IMR-90 (cell line): ENCODE data around the gene SLC66A3. TPM values are rescaled to one million over a fixed set of nuclear protein-coding genes. Genes with fewer than 3 reads are reported as not detected.
A peak's percentile ranks its signal among the peaks of the same experiment; 100 is the strongest.

Experiments used
- ATAC-seq: fragments of 200-7000 bp; cut with Tn5 transposase; 2 replicates; pipeline ENCODE4 v1.9.1; 2020; ENCODE audit warnings: low read depth, mild to moderate bottlenecking, moderate library complexity
- BruUV-seq: library from RNA; stranded (reverse); fragments of 400-500 nt; replicated peaks from 2 replicates; lab custom pipeline; 2021; lab: Mats Ljungman, UMichigan
- CTCF ChIA-PET: fragments of 300-600 bp; formaldehyde crosslinking; extraction: SDS; loops from one replicate; lab custom pipeline; 2021; ENCODE audit warnings: antibody characterized with exemption; lab: Yijun Ruan, JAX
- POLR2A ChIA-PET: fragments of 300-600 bp; sonication (Branson Sonifier 250); formaldehyde crosslinking; loops from one replicate; lab custom pipeline; 2022; ENCODE audit warnings: antibody characterized with exemption; ENCODE audit not compliant: unreplicated experiment; lab: Charles Lee
- DNase-seq: peaks from one replicate; pipeline ENCODE4 v3.0.0; 2013
- H2AFZ ChIP-seq: replicated peaks from 2 replicates; pipeline ENCODE3; 2013; ENCODE audit warnings: low read length, mild to moderate bottlenecking; ENCODE audit not compliant: poor library complexity
- H2AK5ac ChIP-seq: 2 replicates; pipeline ENCODE4 v1.6.1; 2013; ENCODE audit warnings: low read depth, low read length, inconsistent platforms
- H2AK9ac ChIP-seq: replicated peaks from 2 replicates; pipeline ENCODE3; 2013; ENCODE audit warnings: mild to moderate bottlenecking, low read depth, low read length, moderate library complexity; ENCODE audit not compliant: poor library complexity
- H2BK120ac ChIP-seq: 2 replicates; pipeline ENCODE4 v1.6.1; 2013; ENCODE audit warnings: low read depth, low read length, inconsistent platforms
- H2BK15ac ChIP-seq: 3 replicates; pipeline ENCODE4 v1.6.1; 2013; ENCODE audit warnings: low read depth, low read length, inconsistent platforms
- H2BK20ac ChIP-seq: 2 replicates; pipeline ENCODE4 v1.6.1; 2013; ENCODE audit warnings: low read depth, mild to moderate bottlenecking, inconsistent platforms, low read length, moderate library complexity
- H2BK5ac ChIP-seq: 2 replicates; pipeline ENCODE4 v1.6.1; 2013; ENCODE audit warnings: mild to moderate bottlenecking, low read depth, low read length, inconsistent platforms; ENCODE audit not compliant: poor library complexity, severe bottlenecking
- H3K14ac ChIP-seq: replicated peaks from 2 replicates; pipeline ENCODE4 v1.6.1; 2013; ENCODE audit warnings: low read depth, low read length, inconsistent platforms
- H3K18ac ChIP-seq: 2 replicates; pipeline ENCODE4 v1.6.1; 2013; ENCODE audit warnings: low read depth, low read length, control low read depth
- H3K23ac ChIP-seq: 2 replicates; pipeline ENCODE4 v1.6.1; 2013; ENCODE audit warnings: low read depth, low read length, inconsistent platforms
- H3K27ac ChIP-seq: 2 replicates; pipeline ENCODE4 v1.5.1; 2013; ENCODE audit warnings: mild to moderate bottlenecking, control low read depth, low read length; ENCODE audit not compliant: insufficient read depth
- H3K27me3 ChIP-seq: 2 replicates; pipeline ENCODE4 v1.6.1; 2013; ENCODE audit warnings: low read length; ENCODE audit not compliant: control insufficient read depth, insufficient read depth
- H3K36me3 ChIP-seq: 2 replicates; pipeline ENCODE4 v1.6.1; 2013; ENCODE audit warnings: low read length, mixed read lengths; ENCODE audit not compliant: control insufficient read depth, insufficient read depth
- H3K4ac ChIP-seq: 2 replicates; pipeline ENCODE4 v1.6.1; 2013; ENCODE audit warnings: low read depth, low read length, inconsistent platforms
- H3K4me1 ChIP-seq: 2 replicates; pipeline ENCODE4 v1.6.1; 2013; ENCODE audit warnings: low read length, mixed read lengths; ENCODE audit not compliant: control insufficient read depth, insufficient read depth
- H3K4me2 ChIP-seq: 2 replicates; pipeline ENCODE4 v1.6.1; 2013; ENCODE audit warnings: low read depth, mild to moderate bottlenecking, control low read depth, low read length, moderate library complexity
- H3K4me3 ChIP-seq: 2 replicates; pipeline ENCODE4 v1.5.1; 2013; ENCODE audit warnings: low read depth, mild to moderate bottlenecking, control low read depth, low read length, moderate library complexity; ENCODE audit not compliant: insufficient read depth
- H3K56ac ChIP-seq: 2 replicates; pipeline ENCODE4 v1.6.1; 2013; ENCODE audit warnings: low read length, inconsistent platforms; ENCODE audit not compliant: insufficient read depth; ENCODE audit errors: extremely low read depth
- H3K79me1 ChIP-seq, 2 experiments: 2 replicates each; pipeline ENCODE4 v1.6.1; 2013; ENCODE audit warnings: low read length in 2 of 2, inconsistent platforms in 1 of 2, low read depth in 1 of 2
- H3K9ac ChIP-seq: 2 replicates; pipeline ENCODE4 v1.6.1; 2013; ENCODE audit warnings: low read depth, low read length, control low read depth
- H3K9me1 ChIP-seq: 2 replicates; pipeline ENCODE4 v1.6.1; 2013; ENCODE audit warnings: low read length, inconsistent platforms; ENCODE audit not compliant: insufficient read depth
- H3K9me3 ChIP-seq: 2 replicates; pipeline ENCODE4 v1.6.1; 2013; ENCODE audit warnings: low read length; ENCODE audit not compliant: control insufficient read depth, insufficient read depth
- H4K20me1 ChIP-seq: 2 replicates; pipeline ENCODE4 v1.6.1; 2013; ENCODE audit warnings: low read length, inconsistent platforms; ENCODE audit not compliant: insufficient read depth
- H4K5ac ChIP-seq: 2 replicates; pipeline ENCODE4 v1.6.1; 2013; ENCODE audit warnings: mild to moderate bottlenecking, low read depth, low read length, control low read depth
- H4K8ac ChIP-seq, 2 experiments: 2 replicates each; pipeline ENCODE4 v1.6.1; 2013; ENCODE audit warnings: low read depth in 2 of 2, low read length in 2 of 2, control low read depth in 1 of 2, inconsistent platforms in 1 of 2
- H4K91ac ChIP-seq: 2 replicates; pipeline ENCODE4 v1.6.1; 2013; ENCODE audit warnings: low read depth, low read length, inconsistent platforms; ENCODE audit not compliant: insufficient read depth
- BHLHE40 ChIP-seq: fragments of 150-350 bp; IDR thresholded peaks from 2 replicates; pipeline ENCODE4 v1.6.1; 2016; ENCODE audit warnings: mild to moderate bottlenecking, low read depth, low read length
- MAZ ChIP-seq: IDR thresholded peaks from 2 replicates; pipeline ENCODE4 v1.6.1; 2012; ENCODE audit warnings: low read depth, mild to moderate bottlenecking, low read length, improper control_type of control experiment, moderate library complexity, borderline replicate concordance
- SMC3 ChIP-seq: fragments of 150-350 bp; IDR thresholded peaks from 2 replicates; pipeline ENCODE4 v1.6.1; 2016; ENCODE audit warnings: low read depth, mild to moderate bottlenecking, antibody characterized with exemption, low read length, moderate library complexity
- WGBS, 2 experiments: methylation state at CpG; one replicate each; pipeline versions ENCODE4 v1.1.5 to v1.1.7; 2013; ENCODE audit warnings: missing lambda C conversion rate in 2 of 2; ENCODE audit not compliant: insufficient read length in 1 of 2; ENCODE audit errors: extremely low coverage in 2 of 2; 5-methylcytosine and 5-hydroxymethylcytosine counted together
- dilution Hi-C: fragments of 300-500 bp; cut with HindIII; formaldehyde crosslinking; loops from one replicate; pipeline ENCODE4 v1.14.3; 2018; ENCODE audit warnings: low sequenced_read_pairs; ENCODE audit not compliant: unreplicated experiment
- in situ Hi-C: fragments of 300-500 bp; cut with MboI; formaldehyde crosslinking; loops from 3 replicates; pipeline ENCODE4 v1.14.3; 2019; ENCODE audit warnings: low sequenced_read_pairs, inconsistent platforms, mixed read lengths
- intact Hi-C: fragments of 100-400 bp; cut with micrococcal nuclease; formaldehyde crosslinking; loops from 2 replicates; pipeline ENCODE4 v1.10.0; 2022
- polyA plus RNA-seq, 3 experiments: library from polyadenylated mRNA; depleted of rRNA; stranded (reverse); fragments of >200 nt; gene quantifications; 2 replicates each; pipeline ENCODE4 v1.2.3, GENCODE V29; 2012; ENCODE audit warnings: low replicate concordance in 1 of 3
- total RNA-seq: library from RNA; depleted of rRNA; stranded (reverse); fragments of >200 nt; gene quantifications from 2 replicates; pipeline ENCODE4 v1.2.3, GENCODE V29; 2012

The SLC66A3 gene
- total and polyA plus RNA-seq, 2 of the 4 experiments (the other 2 are of a cell fraction): 18.1 to 25.2 TPM

DNA sequence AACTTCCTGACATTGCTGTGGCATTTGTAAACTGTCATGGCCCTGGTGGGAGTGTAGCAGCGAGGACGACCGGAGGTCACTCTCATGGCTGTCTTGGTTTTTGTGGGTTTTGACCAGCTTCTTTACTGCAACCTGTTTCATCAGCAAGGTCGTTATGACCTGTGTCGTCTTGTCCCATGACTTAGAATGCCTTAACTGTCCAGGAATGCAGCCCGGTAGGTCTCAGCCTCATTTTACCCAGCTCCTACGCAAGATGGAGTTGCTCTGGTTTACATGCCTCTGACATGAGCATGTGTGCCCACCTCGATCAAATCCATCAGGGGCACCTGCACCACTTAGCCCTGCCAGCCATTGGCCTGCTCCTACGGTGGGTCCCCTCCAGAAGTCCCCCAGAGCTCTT, 32.9 kb upstream of the SLC66A3 start:
- intact Hi-C loops (no loop called here), in situ Hi-C loops (loop anchor here (5.0 kb wide), 2 partner anchors 200 to 285 kb away; no protein-coding TSS in a partner anchor), dilution Hi-C loops (no loop called here)
- H3K56ac ChIP-seq: no peak overlapping the region
- H3K9me3 ChIP-seq: no peaks in the 10 kb centered on the region
- no peak overlapping the region for H3K9ac ChIP-seq
- no peak for ATAC-seq
- H2BK20ac ChIP-seq: peak overlapping the region; percentile 33; the same call in 1 of the 2 replicates
- CTCF ChIA-PET: interaction anchor here (1.1 to 4.9 kb wide), 3 partner anchors 11 to 291 kb away, joined by 3 to 35 read pairs (median 4); a partner anchor contains a TSS
- H3K4me1 ChIP-seq: peaks cover 5% of the 10 kb centered on the region; the same call in 1 of the 2 replicates
- peak overlapping the region; percentile 33 for H2AK5ac ChIP-seq
- H3K27me3 ChIP-seq: no peaks in the 10 kb centered on the region
- TF ChIP-seq MAZ: no peak
- TF ChIP-seq SMC3: no peak
- TF ChIP-seq BHLHE40: no peak
- H3K27ac ChIP-seq: no peak overlapping the region
- H2BK5ac ChIP-seq: no peak overlapping the region
- peak overlapping the region; percentile 12; the same call in 1 of the 2 replicates for H2BK120ac ChIP-seq
- no peaks in the 10 kb centered on the region for H3K36me3 ChIP-seq
- H4K8ac ChIP-seq: peak overlapping the region in 1 of 2 experiments; percentile 15; a peak in 2 of 4 replicates
- no peak overlapping the region for H2AFZ ChIP-seq
- H4K5ac ChIP-seq: no peak overlapping the region
- peak; percentile 30 for DNase-seq
- no peak overlapping the region for H2AK9ac ChIP-seq
- H4K20me1 ChIP-seq: no peaks in the 10 kb centered on the region
- POLR2A ChIA-PET: no interaction called here
- H3K4ac ChIP-seq: no peak overlapping the region
- no peak overlapping the region for H3K23ac ChIP-seq
- H3K9me1 ChIP-seq: peaks cover 3% of the 10 kb centered on the region; the same call in 1 of the 2 replicates
- H3K18ac ChIP-seq: no peak overlapping the region
- H3K79me1 ChIP-seq: no peaks in the 10 kb centered on the region
- no peak overlapping the region for H4K91ac ChIP-seq
- WGBS, 2 experiments: 72% methylated on average over 8 of the region's 9 CpGs; no CpG with 5 or more reads in 1 of the 2 experiments
- no peak overlapping the region; the same call in 1 of the 2 replicates for H3K4me2 ChIP-seq
- no TSS peak for BruUV-seq
- H3K4me3 ChIP-seq: no peak overlapping the region
- H3K14ac ChIP-seq: peak overlapping the region; percentile 17; the same call in 1 of the 2 replicates
- peak overlapping the region; percentile 86; the same call in 1 of the 3 replicates for H2BK15ac ChIP-seq
